ENCODE results near the gene RFXAP.
A peak's percentile ranks its signal among the peaks of the same experiment; 100 is the strongest.
"Not testable (repeated sequence)": the region's sequence is repeated elsewhere in the genome, so short reads cannot be mapped to it uniquely, and the experiment has no call there.

Gene RFXAP

GRCh38 chr13:36818804-36819738 lies at the start of gene RFXAP:
Gene RFXAP, plus strand, starts transcription at chr13:36819222. Its CDS starts 136 bp downstream, at chr13:36819358.
- peak; percentile 46 for DNase-seq

- no peak for DNase-seq
Measured at GRCh38 chr13:36769545-36769944, 49.5 kb upstream of the RFXAP start.

- no peak for DNase-seq
Measured at GRCh38 chr13:36770741-36771140, 48.3 kb upstream of the RFXAP start.

- no peak for DNase-seq
Measured at GRCh38 chr13:36772853-36773252, 46.2 kb upstream of the RFXAP start.

GRCh38 chr13:36774931-36775330 lies 44.1 kb upstream of the RFXAP start:
- DNase-seq = no peak

- DNase-seq = no peak
Measured at GRCh38 chr13:36776175-36776574, 42.8 kb upstream of the RFXAP start.

GRCh38 chr13:36778083-36778671 lies 40.8 kb upstream of the RFXAP start:
- DNase-seq = no peak

GRCh38 chr13:36783890-36784289 lies 35.1 kb upstream of the RFXAP start:
- DNase-seq = no peak

- not testable (repeated sequence) for DNase-seq
Measured at GRCh38 chr13:36786175-36786574, 32.8 kb upstream of the RFXAP start.

- no peak for DNase-seq
Measured at GRCh38 chr13:36787181-36787580, 31.8 kb upstream of the RFXAP start.

GRCh38 chr13:36788276-36788675 lies 30.7 kb upstream of the RFXAP start:
- DNase-seq = no peak

- DNase-seq = no peak
Measured at GRCh38 chr13:36789061-36789460, 30.0 kb upstream of the RFXAP start.

- no peak for DNase-seq
Measured at GRCh38 chr13:36789730-36790129, 29.3 kb upstream of the RFXAP start.

GRCh38 chr13:36794706-36795105 lies 24.3 kb upstream of the RFXAP start:
- no peak for DNase-seq

GRCh38 chr13:36795463-36795862 lies 23.6 kb upstream of the RFXAP start:
- no peak for DNase-seq

GRCh38 chr13:36796052-36796451 lies 23.0 kb upstream of the RFXAP start:
- no peak for DNase-seq

GRCh38 chr13:36801035-36801434 lies 18.0 kb upstream of the RFXAP start:
- DNase-seq = no peak

GRCh38 chr13:36804588-36804987 lies 14.4 kb upstream of the RFXAP start:
- DNase-seq = no peak

- no peak for DNase-seq
Measured at GRCh38 chr13:36806102-36806501, 12.9 kb upstream of the RFXAP start.

GRCh38 chr13:36807616-36808015 lies 11.4 kb upstream of the RFXAP start:
- DNase-seq = no peak

GRCh38 chr13:36813225-36813624 lies 5.8 kb upstream of the RFXAP start:
- no peak for DNase-seq

GRCh38 chr13:36814465-36814864 lies 4.6 kb upstream of the RFXAP start:
- DNase-seq = no peak

- DNase-seq = no peak
Measured at GRCh38 chr13:36815062-36815461, 4.0 kb upstream of the RFXAP start.
